Transverse colon (tissue), 4 donors: ENCODE data around the gene BANF2. TPM values are rescaled to one million over a fixed set of nuclear protein-coding genes. Genes with fewer than 3 reads are reported as not detected.

ENCODE experiments used
- DNase-seq: peaks from one replicate; pipeline ENCODE4 v3.0.0-alpha.2; 2019
- H3K27ac ChIP-seq, 4 donors: fragments of 200-600 bp; sonication (generic); 2 replicates each; pipeline ENCODE4 v1.5.1; 2016 to 2018; ENCODE audit warnings: inconsistent platforms in 4 of 4
- H3K27me3 ChIP-seq: fragments of 200-600 bp; sonication (generic); 2 replicates; pipeline ENCODE4 v1.5.1; 2017; ENCODE audit warnings: inconsistent platforms
- H3K36me3 ChIP-seq, 4 donors: fragments of 200-600 bp; sonication (generic); 2 replicates each; pipeline ENCODE4 v1.5.1; 2017 to 2019; ENCODE audit warnings: inconsistent platforms in 4 of 4
- H3K4me1 ChIP-seq, 4 donors: fragments of 200-600 bp; sonication (generic); 2 replicates each; pipeline ENCODE4 v1.5.1; 2017 to 2020; ENCODE audit warnings: inconsistent platforms in 4 of 4
- H3K4me3 ChIP-seq, 4 donors: fragments of 200-600 bp; sonication (generic); 1 replicate in 1 of 4; 2 replicates in 3 of 4; pipeline versions ENCODE4 v1.5.1 to v1.6.1; 2017 to 2019; ENCODE audit warnings: inconsistent platforms in 4 of 4
- H3K9me3 ChIP-seq, 2 donors: fragments of 200-600 bp; sonication (generic); 2 replicates each; pipeline ENCODE4 v1.5.1; 2017 to 2019; ENCODE audit warnings: inconsistent platforms in 2 of 2
- CTCF ChIP-seq, 5 experiments: fragments of 200-600 bp in 3 of 5; fragments of 450-650 bp in 2 of 5; sonication (generic) in 3 of 5; IDR thresholded peaks; 1 replicate in 2 of 5; 2 replicates in 3 of 5; pipeline ENCODE4 v1.5.1; 2016 to 2017; ENCODE audit warnings: antibody characterized with exemption in 5 of 5, inconsistent platforms in 3 of 5, mild to moderate bottlenecking in 2 of 5, moderate library complexity in 1 of 5
- EP300 ChIP-seq: sonication (generic); formaldehyde crosslinking; IDR thresholded peaks from one replicate; pipeline ENCODE4 v1.6.1; 2017; ENCODE audit warnings: antibody characterized with exemption, low read depth
- POLR2A ChIP-seq: fragments of 450-650 bp; IDR thresholded peaks from one replicate; pipeline ENCODE4 v1.6.1; 2016; ENCODE audit warnings: antibody characterized with exemption, mild to moderate bottlenecking, moderate library complexity
- POLR2AphosphoS5 ChIP-seq, 3 donors: sonication (generic); formaldehyde crosslinking; IDR thresholded peaks; one replicate each; pipeline ENCODE4 v1.6.1; 2016; ENCODE audit warnings: antibody characterized with exemption in 3 of 3
- WGBS, 2 donors: methylation state at CpG; one replicate each; pipeline ENCODE4 v1.1.5; 2018; ENCODE audit warnings: low coverage in 1 of 2; 5-methylcytosine and 5-hydroxymethylcytosine counted together
- in situ Hi-C, 4 donors: fragments of 200-750 bp; cut with MboI; loops; one replicate each; pipeline versions ENCODE4 v1.15.0 to v1.15.1; 2017; ENCODE audit warnings: low sequenced_read_pairs in 3 of 4, low pct_ligation_motif_present in 1 of 4, low pct_unique_long_range_greater_than_20kb in 1 of 4
- intact Hi-C: fragments of 100-400 bp; cut with DNase I; formaldehyde crosslinking; loops from one replicate; pipeline ENCODE4 v1.15.1; 2023; ENCODE audit warnings: low total_unique reads
- total RNA-seq, 4 donors: library from RNA; depleted of rRNA; stranded (reverse); fragments of >200 nt; gene quantifications; one replicate each; pipeline ENCODE4 v1.1.0, GENCODE V29; 2016

The BANF2 gene
- total RNA-seq, 4 donors from 2014 or later: not detected

- TF ChIP-seq POLR2AphosphoS5 (IDR thresholded peaks at IDR 0.05) (no peak), EP300 (no peak), CTCF (IDR thresholded peaks at IDR 0.05) (no peak), POLR2A (no peak)
- H3K27ac ChIP-seq: no peak overlapping the region
- no peaks in the 10 kb centered on the region for H3K27me3 ChIP-seq
- intact Hi-C loops (no loop called here), in situ Hi-C loops (no loop called here)
- DNase-seq: no peak
- 80 to 93% methylated on average over 2 to 3 of the region's 3 CpGs for WGBS, 2 donors
- no peaks in the 10 kb centered on the region for H3K36me3 ChIP-seq
- no peaks in the 10 kb centered on the region for H3K9me3 ChIP-seq
- H3K4me3 ChIP-seq: no peak overlapping the region
- no peaks in the 10 kb centered on the region for H3K4me1 ChIP-seq
These were observed 61.8 kb downstream of the BANF2 start for GRCh38 chr20:17761604-17762003.

GRCh38 chr20:17762243-17762872 lies 62.6 kb downstream of the BANF2 start:
- in situ Hi-C loops (no loop called here), intact Hi-C loops (no loop called here)
- H3K36me3 ChIP-seq: no peaks in the 10 kb centered on the region
- TF ChIP-seq POLR2A (no peak), EP300 (no peak), POLR2AphosphoS5 (IDR thresholded peaks at IDR 0.05) (no peak)
- no peak overlapping the region for H3K27ac ChIP-seq
- 84 to 86% methylated on average over 2 to 7 of the region's 7 CpGs for WGBS, 2 donors
- DNase-seq: no peak
- no peaks in the 10 kb centered on the region for H3K27me3 ChIP-seq
- H3K4me1 ChIP-seq: no peaks in the 10 kb centered on the region
- H3K9me3 ChIP-seq: no peaks in the 10 kb centered on the region
- no peak overlapping the region for H3K4me3 ChIP-seq

GRCh38 chr20:17762873-17763557 lies 63.2 kb downstream of the BANF2 start:
- Histone ChIP-seq H3K4me1 (no peaks in the 10 kb centered on the region), H3K27me3 (no peaks in the 10 kb centered on the region), H3K4me3 (no peak overlapping the region), H3K27ac (no peak overlapping the region), H3K9me3 (no peaks in the 10 kb centered on the region), H3K36me3 (no peaks in the 10 kb centered on the region)
- no peak for DNase-seq
- TF ChIP-seq EP300 (no peak), POLR2A (no peak)
- WGBS, 2 donors: 76 to 82% methylated on average over 6 of the region's 6 CpGs
- intact Hi-C loops: no loop called here
- in situ Hi-C loops: no loop called here

GRCh38 chr20:17765017-17765416 lies 65.3 kb downstream of the BANF2 start:
- intact Hi-C loops (no loop called here), in situ Hi-C loops (no loop called here)
- WGBS, 2 donors: 77% methylated on average over 4 of the region's 4 CpGs; no CpG with 5 or more reads in 1 of the 2 donors
- Histone ChIP-seq H3K4me1 (no peaks in the 10 kb centered on the region), H3K9me3 (no peaks in the 10 kb centered on the region), H3K27me3 (no peaks in the 10 kb centered on the region), H3K4me3 (no peak overlapping the region), H3K27ac (no peak overlapping the region), H3K36me3 (no peaks in the 10 kb centered on the region)
- no peak for DNase-seq
- TF ChIP-seq CTCF (IDR thresholded peaks at IDR 0.05) (no peak), POLR2A (no peak), POLR2AphosphoS5 (IDR thresholded peaks at IDR 0.05) (no peak), EP300 (no peak)

GRCh38 chr20:17765584-17765983 lies 65.8 kb downstream of the BANF2 start:
- Histone ChIP-seq H3K4me1 (no peaks in the 10 kb centered on the region), H3K36me3 (no peaks in the 10 kb centered on the region), H3K27me3 (no peaks in the 10 kb centered on the region), H3K4me3 (no peak overlapping the region), H3K27ac (no peak overlapping the region), H3K9me3 (no peaks in the 10 kb centered on the region)
- intact Hi-C loops: no loop called here
- WGBS, 2 donors: 76 to 90% methylated on average over 2 to 7 of the region's 7 CpGs
- TF ChIP-seq EP300 (no peak), POLR2A (no peak), POLR2AphosphoS5 (IDR thresholded peaks at IDR 0.05) (no peak), CTCF (IDR thresholded peaks at IDR 0.05) (no peak)
- DNase-seq: no peak
- in situ Hi-C loops: no loop called here
